Activated T-helper 1 cell treated with Interleukin-2 at 50 U/mL for 16 hours (primary cell): ENCODE data around the gene DDT.
"Not testable (repeated sequence)": the region's sequence is repeated elsewhere in the genome, so short reads cannot be mapped to it uniquely, and the experiment has no call there.

Experiments
- DNase-seq: peaks from one replicate; pipeline ENCODE4 v3.0.0-alpha.2; 2020; ENCODE audit warnings: low read depth

Gene DDT

DNA sequence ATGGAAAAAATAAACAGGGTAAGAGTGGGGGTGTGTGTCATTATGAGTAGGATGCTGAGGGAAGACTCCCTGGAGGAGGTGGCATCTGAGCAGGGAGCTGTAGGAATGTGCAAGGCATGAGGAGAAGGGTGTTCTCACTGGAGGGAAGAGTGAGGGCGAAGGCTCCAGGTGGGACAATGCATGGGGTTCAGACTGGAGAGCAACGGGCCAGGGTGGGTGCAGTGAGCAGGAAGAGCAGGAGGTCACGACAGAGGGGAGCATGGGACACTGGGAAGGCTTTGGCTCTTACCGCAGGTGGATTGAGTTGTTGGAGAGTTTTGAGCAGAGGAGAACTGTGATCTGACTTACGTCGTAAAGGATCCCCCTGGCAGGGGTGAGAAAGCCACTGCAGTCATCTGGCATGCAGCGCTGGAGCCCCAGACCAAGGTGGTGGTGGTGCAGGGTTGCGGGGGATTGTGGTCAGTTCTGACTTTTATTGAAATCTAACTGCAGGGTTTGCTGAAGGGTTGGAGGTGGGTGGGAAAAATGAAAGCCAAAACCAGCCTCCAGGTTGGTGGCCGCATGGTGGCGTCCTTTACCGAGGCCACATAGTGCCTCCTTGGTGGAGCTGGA lies 21.3 kb downstream of the DDT start:
- DNase-seq, result not testable (repeated sequence)

DNA sequence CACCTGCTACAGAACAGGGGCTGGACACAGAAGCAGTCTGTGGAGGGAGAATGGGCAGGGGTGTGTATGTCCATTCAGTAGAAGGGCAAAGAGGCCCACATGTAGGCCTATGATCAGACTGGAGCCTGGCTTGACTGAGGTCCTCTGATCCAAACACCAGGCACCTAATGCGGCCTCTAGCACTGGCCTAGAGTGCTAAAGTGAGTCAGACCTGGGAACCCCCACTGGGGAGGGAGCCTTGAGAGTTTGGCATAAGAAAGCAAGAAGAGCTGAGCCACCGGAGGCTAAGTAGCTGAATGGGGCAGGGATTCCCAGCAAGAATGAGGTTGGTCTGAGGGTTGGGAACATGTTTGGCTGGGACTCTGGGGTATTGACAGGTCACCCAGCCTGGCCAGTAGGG lies 22.9 kb downstream of the DDT start:
- DNase-seq, result not testable (repeated sequence)

- not testable (repeated sequence) for DNase-seq
These were observed 24.5 kb downstream of the DDT start for GRCh38 chr22:23949764-23950163.

DNA sequence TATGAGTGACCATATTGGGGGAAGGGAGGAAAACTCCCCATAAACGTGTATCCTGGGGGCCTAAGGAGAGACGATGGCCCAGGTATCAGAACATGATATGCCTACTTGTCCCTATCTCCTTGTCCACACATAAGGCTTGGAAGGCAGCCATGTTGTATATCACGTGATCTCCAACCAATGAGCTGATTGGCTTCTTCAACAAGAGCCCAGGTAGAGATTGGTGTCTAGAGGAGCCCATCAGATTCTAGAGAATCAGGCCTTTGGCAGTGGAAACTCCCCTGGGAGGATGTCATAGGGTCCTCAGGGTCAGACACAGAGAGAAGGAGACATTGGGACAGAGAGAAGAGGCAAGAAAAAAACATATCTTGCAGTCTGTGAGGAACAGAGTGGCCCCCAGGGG lies 26.9 kb downstream of the DDT start:
- DNase-seq, result not testable (repeated sequence)

- not testable (repeated sequence) for DNase-seq
These were observed 34.1 kb downstream of the DDT start for GRCh38 chr22:23940166-23940565.

GRCh38 chr22:23939017-23939357 lies 35.3 kb downstream of the DDT start:
- DNase-seq, result no peak

GRCh38 chr22:23938328-23939016 lies 35.8 kb downstream of the DDT start:
- DNase-seq, result no peak

DNA sequence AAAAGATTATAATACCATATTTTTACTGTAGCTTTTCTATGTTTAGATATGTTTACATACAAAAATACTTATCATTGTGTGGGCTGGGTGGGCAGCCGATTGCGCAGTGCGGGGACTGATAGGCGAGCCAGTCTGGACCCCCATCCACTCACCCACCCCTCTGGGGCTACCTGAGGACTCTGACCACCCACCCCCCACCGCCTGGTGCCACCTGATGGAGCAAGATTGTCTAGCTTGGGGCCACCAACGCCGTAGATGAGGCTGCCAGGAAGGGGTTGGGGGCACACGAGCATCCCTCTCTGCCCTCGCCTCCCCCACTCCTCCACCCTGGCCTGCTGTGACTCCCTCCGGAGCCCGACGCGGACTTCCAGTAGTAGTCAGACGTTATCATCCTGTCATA lies 47.7 kb downstream of the DDT start:
- no peak for DNase-seq

DNA sequence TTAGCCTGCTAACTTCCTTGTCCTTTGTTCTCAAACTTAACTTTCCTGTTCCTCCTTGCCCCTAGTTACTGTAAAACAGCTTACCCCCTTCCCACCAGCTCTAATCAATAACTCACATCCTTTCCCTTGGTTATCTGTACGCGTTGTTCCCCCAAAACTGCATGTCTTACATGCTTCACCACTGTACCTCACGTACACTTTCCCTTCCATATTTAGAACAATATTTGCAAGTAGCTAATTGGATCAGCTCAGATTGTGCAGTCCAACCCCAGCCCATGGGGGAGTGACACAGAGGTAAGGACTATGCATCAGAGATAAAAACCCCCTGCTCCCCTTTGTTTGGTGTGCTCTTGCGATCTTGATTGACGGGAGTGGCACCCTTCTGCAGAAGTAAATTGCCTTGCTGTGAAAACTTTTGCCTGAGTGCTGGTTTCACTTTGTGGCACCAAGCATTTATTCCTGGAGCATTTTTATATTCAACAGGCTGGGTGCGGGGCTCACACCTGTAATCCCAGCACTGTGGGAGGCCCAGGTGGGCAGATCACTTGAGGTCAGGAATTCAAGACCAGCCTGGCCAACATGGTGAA lies 49.1 kb downstream of the DDT start:
- no peak for DNase-seq

DNA sequence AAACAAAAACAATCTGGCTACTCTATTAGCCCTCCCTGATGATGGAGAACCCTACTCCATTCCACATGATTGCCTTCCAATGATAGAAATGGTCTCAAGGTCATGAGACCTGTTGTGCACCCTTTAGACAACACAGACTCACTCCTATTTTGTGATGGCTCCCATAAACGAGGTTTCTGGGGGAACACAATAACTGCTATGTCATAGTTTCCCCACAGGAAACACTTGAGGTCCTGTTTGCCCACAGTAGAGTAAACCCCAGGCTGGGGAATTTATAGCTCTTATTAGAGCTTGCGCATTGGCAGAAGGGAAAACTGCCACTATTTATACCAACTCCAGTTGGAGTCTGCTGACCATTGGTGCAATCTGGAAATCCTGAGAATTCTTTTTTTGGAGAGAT lies 51.3 kb downstream of the DDT start:
- DNase-seq, result no peak

GRCh38 chr22:23921586-23922201 lies 52.5 kb downstream of the DDT start:
- not testable (repeated sequence) for DNase-seq
